Measurements from ENCODE around the gene BBS1. TPM values are rescaled to one million over a fixed set of nuclear protein-coding genes. Genes with fewer than 3 reads are reported as not detected.

Gene BBS1
- polyA plus RNA-seq, 3 donors: 1.3 to 8.5 (median 3.5) TPM

- peaks cover 37% of the 10 kb centered on the region for H3K4me1 Mint-ChIP-seq
Measured at GRCh38 chr11:66541892-66542291, 31.5 kb downstream of the BBS1 start.

GRCh38 chr11:66542362-66542761 is 31.9 kb downstream of the BBS1 start:
- Histone ChIP-seq H3K9me3 (replicated peaks in 1 of 2; ENCODE audit: control insufficient read depth in 1 of 2, insufficient read depth in 1 of 2, low read length in 2 of 2) (no peaks in the 10 kb centered on the region), H4K20me1 (ENCODE audit: insufficient read depth, low read length) (no peaks in the 10 kb centered on the region), H3K9ac (ENCODE audit: insufficient read depth, low read length, poor library complexity, severe bottlenecking) (peak overlapping the region; percentile 27), H2AFZ (ENCODE audit: insufficient read depth, low read depth, low read length, poor library complexity, severe bottlenecking) (no peak overlapping the region), H3K4me2 (replicated peaks; ENCODE audit: extremely low read depth, low read length, poor library complexity, severe bottlenecking) (no peak overlapping the region), H3K79me2 (ENCODE audit: insufficient read depth, low read length) (peaks cover 11% of the 10 kb centered on the region), H3K27me3 (ENCODE audit: control insufficient read depth in 2 of 2, insufficient read depth in 2 of 2, low read length in 2 of 2) (peaks cover 0 to 8% of the 10 kb centered on the region in 2 donors), H3K4me1 (ENCODE audit: control insufficient read depth in 1 of 2, insufficient read depth in 2 of 2, low read length in 2 of 2) (peaks cover 35 to 45% of the 10 kb centered on the region in 2 donors), H3K27ac (ENCODE audit: low read depth in 1 of 2, low read length in 2 of 2) (no peak overlapping the region), H3K4me3 (replicated peaks in 1 of 3; ENCODE audit: low read depth in 2 of 3, low read length in 3 of 3) (no peak overlapping the region), H3K36me3 (replicated peaks in 1 of 2; ENCODE audit: control insufficient read depth in 1 of 2, insufficient read depth in 2 of 2, low read length in 2 of 2) (peaks cover 30 to 45% of the 10 kb centered on the region in 2 donors)
- WGBS (ENCODE audit: insufficient coverage): 49% methylated on average over 9 of the region's 10 CpGs
- Mint-ChIP-seq H3K9me3 (no peaks in the 10 kb centered on the region), H3K4me1 (peaks cover 37% of the 10 kb centered on the region), H3K27ac (peak overlapping the region in 4 of 7 donors; percentile 2 to 43 (median 19)), H3K4me3 (no peak overlapping the region), H3K36me3 (peaks cover 44 to 55% of the 10 kb centered on the region in 2 donors), H3K27me3 (ENCODE audit: low read depth in 3 of 3) (peaks cover 7 to 11% (median 11%) of the 10 kb centered on the region in 3 donors)
- intact Hi-C loops (cut with micrococcal nuclease): no loop called here
- DNase-seq: no peak
- TF ChIP-seq CTCF (IDR thresholded peaks at IDR 0.05): no peak

More at GRCh38 chr11:66541892-66542291, 31.5 kb downstream of the BBS1 start:
- intact Hi-C loops (cut with micrococcal nuclease): no loop called here
- no peak for TF ChIP-seq CTCF (IDR thresholded peaks at IDR 0.05)
- 91% methylated on average over 4 of the region's 4 CpGs for WGBS (ENCODE audit: insufficient coverage)
- Histone ChIP-seq H4K20me1 (ENCODE audit: insufficient read depth, low read length) (no peaks in the 10 kb centered on the region), H3K27me3 (ENCODE audit: control insufficient read depth in 2 of 2, insufficient read depth in 2 of 2, low read length in 2 of 2) (peaks cover 0 to 5% of the 10 kb centered on the region in 2 donors), H3K36me3 (replicated peaks in 1 of 2; ENCODE audit: control insufficient read depth in 1 of 2, insufficient read depth in 2 of 2, low read length in 2 of 2) (peaks cover 30 to 50% of the 10 kb centered on the region in 2 donors), H3K4me2 (replicated peaks; ENCODE audit: extremely low read depth, low read length, poor library complexity, severe bottlenecking) (no peak overlapping the region), H3K4me3 (replicated peaks in 1 of 3; ENCODE audit: low read depth in 2 of 3, low read length in 3 of 3) (no peak overlapping the region), H3K9me3 (replicated peaks in 1 of 2; ENCODE audit: control insufficient read depth in 1 of 2, insufficient read depth in 1 of 2, low read length in 2 of 2) (no peaks in the 10 kb centered on the region), H3K4me1 (ENCODE audit: control insufficient read depth in 1 of 2, insufficient read depth in 2 of 2, low read length in 2 of 2) (peaks cover 35 to 45% of the 10 kb centered on the region in 2 donors), H3K27ac (ENCODE audit: low read depth in 1 of 2, low read length in 2 of 2) (no peak overlapping the region), H2AFZ (ENCODE audit: insufficient read depth, low read depth, low read length, poor library complexity, severe bottlenecking) (no peak overlapping the region), H3K79me2 (ENCODE audit: insufficient read depth, low read length) (peaks cover 11% of the 10 kb centered on the region), H3K9ac (ENCODE audit: insufficient read depth, low read length, poor library complexity, severe bottlenecking) (no peak overlapping the region)
- Mint-ChIP-seq H3K36me3 (peaks cover 48 to 60% of the 10 kb centered on the region in 2 donors), H3K4me3 (no peak overlapping the region), H3K27me3 (ENCODE audit: low read depth in 3 of 3) (peaks cover 6 to 9% (median 6%) of the 10 kb centered on the region in 3 donors), H3K9me3 (no peaks in the 10 kb centered on the region), H3K27ac (peak overlapping the region in 2 of 7 donors; percentile 18 to 35)
- no peak for DNase-seq
